HCT116 (cell line): ENCODE measurements around the gene IRF3. TPM values are rescaled to one million over a fixed set of nuclear protein-coding genes. Genes with fewer than 3 reads are reported as not detected.

Source experiments
- ATAC-seq: fragments of 200-7000 bp; cut with Tn5 transposase; 2 replicates; pipeline ENCODE4 v1.9.1; 2020; ENCODE audit warnings: mild to moderate bottlenecking, moderate library complexity
- BruUV-seq: library from RNA; stranded (reverse); fragments of 400-500 nt; replicated peaks from 2 replicates; lab custom pipeline; 2021; lab: Mats Ljungman, UMichigan
- CTCF ChIA-PET: fragments of 300-600 bp; sonication (Branson Sonifier 250); formaldehyde crosslinking; loops from one replicate; lab custom pipeline; 2021; ENCODE audit warnings: antibody characterized with exemption; lab: Charles Lee
- POLR2A ChIA-PET: fragments of 300-600, 350-600 bp; sonication (Branson Sonifier 250); formaldehyde crosslinking; loops from one replicate; lab custom pipeline; 2021; ENCODE audit warnings: antibody characterized with exemption; lab: Charles Lee
- RAD21 ChIA-PET, 2 experiments: fragments of 300-600 bp; sonication (Branson Sonifier 250); formaldehyde crosslinking; loops; one replicate each; lab custom pipeline; 2023; ENCODE audit warnings: low total read pairs in 2 of 2; ENCODE audit not compliant: uncharacterized antibody in 2 of 2, unreplicated experiment in 2 of 2, low non-redundant PET in 1 of 2; lab: Charles Lee
- DNase-seq: peaks from one replicate; pipeline ENCODE4 v3.0.0-alpha.2; 2010; ENCODE audit warnings: low read depth, low spot score
- H2AFZ ChIP-seq: fragments of 200-600 bp; shearing (Covaris generic), sonication (generic); 2 replicates; pipeline ENCODE4 v1.6.1; 2017; ENCODE audit warnings: low read depth, mixed run types, mixed read lengths, antibody characterized with exemption, low read length; ENCODE audit not compliant: poor library complexity, severe bottlenecking
- H3K27ac ChIP-seq: 2 replicates; pipeline ENCODE4 v1.5.1; 2012; ENCODE audit warnings: low read depth, low read length
- H3K27me3 ChIP-seq: fragments of 200-600 bp; sonication (generic); 2 replicates; pipeline ENCODE4 v1.6.1; 2016; ENCODE audit warnings: mixed run types, low read length, mixed read lengths; ENCODE audit not compliant: insufficient read depth
- H3K36me3 ChIP-seq, 2 experiments: fragments of 200-500 bp in 1 of 2; fragments of 200-600 bp in 1 of 2; sonication (Bioruptor generic) in 1 of 2; sonication (generic) in 1 of 2; 2 replicates each; pipeline versions ENCODE4 v1.5.1 to v1.6.1; 2014 to 2016; ENCODE audit warnings: low read length in 2 of 2, inconsistent platforms in 1 of 2, mixed read lengths in 1 of 2, mixed run types in 1 of 2; ENCODE audit not compliant: insufficient read depth in 2 of 2, control insufficient read depth in 1 of 2
- H3K4me1 ChIP-seq, 2 experiments: fragments of 200-600 bp in 1 of 2; sonication (generic) in 1 of 2; 2 replicates each; pipeline versions ENCODE4 v1.5.1 to v1.6.1; 2012 to 2017; ENCODE audit warnings: low read length in 2 of 2, inconsistent platforms in 1 of 2, mild to moderate bottlenecking in 1 of 2, mixed read lengths in 1 of 2, mixed run types in 1 of 2, moderate library complexity in 1 of 2; ENCODE audit not compliant: insufficient read depth in 2 of 2, control insufficient read depth in 1 of 2
- H3K4me2 ChIP-seq: fragments of 200-600 bp; sonication (generic); 2 replicates; pipeline ENCODE4 v1.6.1; 2017; ENCODE audit warnings: mixed run types, low read length, mixed read lengths
- H3K4me3 ChIP-seq, 2 experiments: fragments of 200-600 bp in 1 of 2; sonication (generic) in 1 of 2; replicated peaks in 1 of 2; 2 replicates each; pipeline ENCODE4 v1.5.1; 2011 to 2016; ENCODE audit warnings: low read length in 2 of 2, control low read depth in 1 of 2, low read depth in 1 of 2, mild to moderate bottlenecking in 1 of 2, mixed read lengths in 1 of 2, mixed run types in 1 of 2
- H3K79me2 ChIP-seq: fragments of 200-600 bp; sonication (generic); 2 replicates; pipeline ENCODE4 v1.6.1; 2017; ENCODE audit warnings: mild to moderate bottlenecking, mixed run types, low read length, moderate library complexity, mixed read lengths; ENCODE audit not compliant: insufficient read depth
- H3K9ac ChIP-seq: fragments of 200-600 bp; sonication (generic); 2 replicates; pipeline ENCODE4 v1.6.1; 2016; ENCODE audit warnings: low read length, mixed read lengths
- H3K9me2 ChIP-seq: fragments of 200-600 bp; sonication (generic), shearing (Covaris generic); 2 replicates; pipeline ENCODE4 v1.6.1; 2017; ENCODE audit warnings: mixed run types, mild to moderate bottlenecking, moderate library complexity; ENCODE audit not compliant: insufficient read depth
- H3K9me3 ChIP-seq, 2 experiments: fragments of 200-500 bp in 1 of 2; fragments of 200-600 bp in 1 of 2; sonication (Bioruptor generic) in 1 of 2; sonication (generic) in 1 of 2; 2 replicates each; pipeline ENCODE4 v1.6.1; 2014 to 2017; ENCODE audit warnings: low read length in 2 of 2, mixed read lengths in 2 of 2, inconsistent platforms in 1 of 2, low read depth in 1 of 2, mild to moderate bottlenecking in 1 of 2, mixed run types in 1 of 2, moderate library complexity in 1 of 2; ENCODE audit not compliant: control insufficient read depth in 1 of 2, insufficient read depth in 1 of 2
- H4K20me1 ChIP-seq: fragments of 200-600 bp; sonication (generic), shearing (Covaris generic); 2 replicates; pipeline ENCODE4 v1.6.1; 2017; ENCODE audit warnings: mixed run types, mild to moderate bottlenecking, moderate library complexity; ENCODE audit not compliant: insufficient read depth
- EGR1 ChIP-seq: IDR thresholded peaks from 2 replicates; pipeline ENCODE4 v1.6.1; 2012; ENCODE audit warnings: low read depth
- POLR2AphosphoS5 ChIP-seq: IDR thresholded peaks from 2 replicates; pipeline ENCODE4 v1.6.1; 2011; ENCODE audit warnings: mild to moderate bottlenecking, low read depth, low read length, moderate library complexity
- REST ChIP-seq: IDR thresholded peaks from 2 replicates; pipeline ENCODE4 v1.6.1; 2012; ENCODE audit warnings: low read depth
- intact Hi-C: fragments of 100-400 bp; cut with micrococcal nuclease; formaldehyde crosslinking; loops from 2 replicates; pipeline ENCODE4 v1.10.0; 2022
- total RNA-seq: library from RNA; stranded (reverse); gene quantifications from one replicate; pipeline ENCODE4 v1.2.1, GENCODE V29; 2021; ENCODE audit not compliant: unreplicated experiment

The IRF3 gene
- total RNA-seq, 1 experiment from 2014 or later = 129 TPM

DNA sequence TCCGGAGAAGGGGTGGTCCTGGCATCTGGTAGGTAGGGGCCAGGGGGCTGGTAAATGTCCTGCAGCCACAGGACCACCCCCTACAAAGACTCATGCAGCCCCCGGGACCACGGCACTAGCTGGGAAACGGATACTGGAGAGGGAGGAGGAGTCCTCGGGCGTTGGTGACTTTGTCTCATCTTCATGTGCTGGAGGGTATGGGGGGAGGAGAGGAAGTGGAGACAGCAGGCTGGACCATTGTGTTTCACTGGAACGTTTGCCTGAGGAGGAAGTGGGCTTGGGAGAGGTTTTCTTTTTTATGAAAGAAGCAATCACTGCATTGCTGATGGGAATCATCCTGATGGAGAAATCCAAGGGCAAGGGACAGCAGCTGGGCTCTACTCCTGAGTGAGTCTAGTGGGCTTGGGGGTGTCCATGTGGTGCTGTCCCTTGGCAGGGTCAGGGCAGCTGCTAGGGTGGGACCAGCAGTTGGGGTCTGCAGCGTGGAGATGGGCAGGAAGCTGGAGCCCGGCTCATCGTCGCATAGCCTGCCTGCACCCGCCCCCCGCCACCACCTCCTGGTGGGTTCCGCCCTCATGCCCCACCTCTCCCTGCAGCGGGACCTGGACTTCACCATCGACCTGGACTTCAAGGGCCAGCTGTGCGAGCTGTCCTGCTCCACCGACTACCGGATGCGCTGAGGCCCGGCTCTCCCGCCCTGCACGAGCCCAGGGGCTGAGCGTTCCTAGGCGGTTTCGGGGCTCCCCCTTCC, 22.1 kb upstream of the IRF3 start:
- DNase-seq = no peak
- H3K4me1 ChIP-seq = peaks cover 0 to 26% of the 10 kb centered on the region in 2 experiments; a peak in 2 of 4 replicates
- no TSS peak for BruUV-seq
- no peaks in the 10 kb centered on the region for H3K9me3 ChIP-seq
- intact Hi-C loops = no loop called here
- ATAC-seq = no peak
- H3K9me2 ChIP-seq = no peaks in the 10 kb centered on the region
- H3K4me3 ChIP-seq = no peak overlapping the region
- no peak overlapping the region for H3K4me2 ChIP-seq
- H3K27me3 ChIP-seq = no peaks in the 10 kb centered on the region
- no peak overlapping the region for H2AFZ ChIP-seq
- POLR2A ChIA-PET = interaction anchor here (1.0 kb wide), 1 partner anchor 30 kb away, joined by 3 read pairs; no protein-coding TSS in a partner anchor
- no peak overlapping the region for H3K9ac ChIP-seq
- H3K79me2 ChIP-seq = peaks cover 31% of the 10 kb centered on the region
- peaks cover 30 to 40% of the 10 kb centered on the region in 2 experiments for H3K36me3 ChIP-seq
- RAD21 ChIA-PET = interaction anchor here in 1 of 2 experiments (0.6 kb wide), 1 partner anchor 10 kb away, joined by 3 read pairs; no protein-coding TSS in a partner anchor
- H3K27ac ChIP-seq = no peak overlapping the region
- TF ChIP-seq POLR2AphosphoS5 = peak; percentile 39; the same call in 1 of the 2 replicates
- TF ChIP-seq REST = no peak
- H4K20me1 ChIP-seq = peaks cover 8% of the 10 kb centered on the region; the same call in 1 of the 2 replicates
- CTCF ChIA-PET = no interaction called here

DNA sequence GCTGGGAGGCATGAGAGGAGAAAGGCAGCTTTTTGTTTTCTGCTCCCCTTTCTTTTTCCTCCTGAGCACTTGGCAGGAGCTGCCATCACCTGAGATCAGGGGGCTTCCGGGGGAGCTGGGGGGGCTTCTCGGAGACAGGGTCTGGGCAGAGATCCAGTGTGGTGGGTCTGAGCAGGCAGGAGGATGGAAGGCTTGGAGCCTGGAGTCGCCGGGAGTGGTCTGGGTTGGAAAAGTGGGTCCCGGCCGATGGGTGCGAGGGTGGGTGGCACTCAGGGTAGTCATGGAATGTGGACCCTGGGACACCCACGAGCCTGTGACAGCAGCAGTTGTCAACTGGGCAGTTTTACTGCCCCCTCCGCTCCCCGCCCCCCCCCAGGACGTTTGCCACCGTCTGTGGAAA, 21.5 kb upstream of the IRF3 start:
- H3K27ac ChIP-seq = no peak overlapping the region
- peaks cover 35 to 46% of the 10 kb centered on the region in 2 experiments for H3K36me3 ChIP-seq
- ATAC-seq = no peak
- ChIA-PET CTCF (interaction anchor here (0.9 kb wide), 1 partner anchor 11 kb away, joined by 3 read pairs; no protein-coding TSS in a partner anchor), RAD21 (no interaction called here), POLR2A (interaction anchor here (1.0 kb wide), 1 partner anchor 31 kb away, joined by 3 read pairs; no protein-coding TSS in a partner anchor)
- no peaks in the 10 kb centered on the region for H3K27me3 ChIP-seq
- H4K20me1 ChIP-seq = peaks cover 13% of the 10 kb centered on the region; the same call in 1 of the 2 replicates
- no peak for DNase-seq
- no peak overlapping the region for H3K4me3 ChIP-seq
- no TSS peak for BruUV-seq
- intact Hi-C loops = no loop called here
- H3K4me1 ChIP-seq = peaks cover 0 to 26% of the 10 kb centered on the region in 2 experiments; a peak in 2 of 4 replicates
- H3K9me3 ChIP-seq = no peaks in the 10 kb centered on the region
- no peak for TF ChIP-seq EGR1
- H3K9ac ChIP-seq = no peak overlapping the region
- peaks cover 37% of the 10 kb centered on the region for H3K79me2 ChIP-seq
- H2AFZ ChIP-seq = no peak overlapping the region
- no peak overlapping the region for H3K4me2 ChIP-seq
- no peaks in the 10 kb centered on the region for H3K9me2 ChIP-seq
